ENCODE results near the gene AKAP13. TPM values are rescaled to one million over a fixed set of nuclear protein-coding genes. Genes with fewer than 3 reads are reported as not detected.
A peak's percentile ranks its signal among the peaks of the same experiment; 100 is the strongest.

The AKAP13 gene
- total and polyA plus RNA-seq, 2 of the 8 experiments (the other 6 are each of a cell fraction or from before 2014, with no cell fraction given), result 14.0 to 46.2 TPM

GRCh38 chr15:85723960-85724945 is 343.9 kb downstream of the AKAP13 start:
- no peak overlapping the region for H2BK5ac ChIP-seq (ENCODE audit: low read depth, low read length)
- H2BK12ac ChIP-seq (ENCODE audit: low read depth, low read length), result no peak overlapping the region
- no peak overlapping the region for H3K27ac ChIP-seq (ENCODE audit: low read depth, low read length)
- no peak overlapping the region for H3K23ac ChIP-seq (ENCODE audit: insufficient read length)
- H3K23me2 ChIP-seq (ENCODE audit: low read depth, low read length), result no peaks in the 10 kb centered on the region
- no peak overlapping the region for H2AK5ac ChIP-seq (ENCODE audit: low read depth, low read length)
- no peaks in the 10 kb centered on the region for H3K4me1 ChIP-seq (replicated peaks in 1 of 4; ENCODE audit: control insufficient read depth in 3 of 4, insufficient read depth in 4 of 4, low read length in 3 of 4)
- H3K36me3 ChIP-seq (ENCODE audit: control insufficient read depth in 2 of 4, insufficient read depth in 4 of 4, low read length in 3 of 4), result peaks cover 2 to 51% (median 30%) of the 10 kb centered on the region in 4 experiments; a peak in 7 of 8 replicates
- no peak overlapping the region for H4K5ac ChIP-seq (ENCODE audit: insufficient read length, low read depth, low read length)
- H3K27me3 ChIP-seq (replicated peaks in 1 of 4; ENCODE audit: control insufficient read depth in 3 of 4, extremely low read depth in 1 of 4, insufficient read depth in 3 of 4, low read length in 3 of 4), result no peaks in the 10 kb centered on the region
- no peak overlapping the region for H2BK20ac ChIP-seq (ENCODE audit: low read length)
- peak overlapping the region in 1 of 4 experiments; percentile 8; a peak in 1 of 7 replicates for H3K9ac ChIP-seq (replicated peaks in 1 of 4; ENCODE audit: extremely low read depth in 1 of 4, low read depth in 3 of 4, low read length in 3 of 4)
- no peak overlapping the region for H3K4ac ChIP-seq (replicated peaks; ENCODE audit: insufficient read length, low read depth, low read length)
- ChIA-PET POLR2A (ENCODE audit: partially characterized antibody) (no interaction called here), CTCF (ENCODE audit: partially characterized antibody) (interaction anchor here (0.8 to 1.2 kb wide), 6 partner anchors 8 to 116 kb away, joined by 3 to 4 read pairs (median 3); no protein-coding TSS in a partner anchor)
- FAIRE-seq (no peak), DNase-seq (ENCODE audit: low read depth in 1 of 2, low spot score in 2 of 2) (no peak)
- H3K79me2 ChIP-seq (ENCODE audit: control insufficient read depth in 1 of 2, insufficient read depth in 2 of 2, low read length in 2 of 2), result no peaks in the 10 kb centered on the region
- H2BK120ac ChIP-seq (replicated peaks; ENCODE audit: low read depth, low read length), result no peak overlapping the region
- no peak overlapping the region for H3K4me3 ChIP-seq (ENCODE audit: extremely low read depth in 1 of 4, insufficient read depth in 2 of 4, low read depth in 3 of 4, low read length in 4 of 4)
- no peak overlapping the region for H3K56ac ChIP-seq (replicated peaks; ENCODE audit: insufficient read length, low read depth, low read length)
- no peak overlapping the region for H3K14ac ChIP-seq (ENCODE audit: insufficient read length)
- no peak overlapping the region for H3K4me2 ChIP-seq (ENCODE audit: insufficient read depth in 1 of 2, low read depth in 2 of 2, low read length in 2 of 2)
- WGBS, 2 experiments (ENCODE audit: extremely low coverage in 1 of 2, insufficient coverage in 1 of 2, insufficient read length in 1 of 2, insufficient replicate concordance in 2 of 2, low coverage in 1 of 2, low lambda C conversion rate in 2 of 2, missing lambda C conversion rate in 1 of 2), result 72% methylated on average over 10 of the region's 10 CpGs; no CpG with 5 or more reads in 1 of the 2 experiments
- no peaks in the 10 kb centered on the region for H3K9me3 ChIP-seq (ENCODE audit: insufficient read depth in 2 of 2, low read depth in 1 of 2, low read length in 1 of 2)
- H2AFZ ChIP-seq (ENCODE audit: low read length), result no peak overlapping the region
- no peaks in the 10 kb centered on the region for H4K20me1 ChIP-seq (replicated peaks in 1 of 2; ENCODE audit: control insufficient read depth in 1 of 2, insufficient read depth in 2 of 2, low read length in 2 of 2)
- H3K18ac ChIP-seq (ENCODE audit: extremely low read depth, low read length), result no peak overlapping the region
- no peak overlapping the region for H4K8ac ChIP-seq (ENCODE audit: extremely low read depth, insufficient read depth, low read length)
- no peak overlapping the region for H2BK15ac ChIP-seq (ENCODE audit: low read length)
- H3K79me1 ChIP-seq (ENCODE audit: low read depth, low read length), result no peaks in the 10 kb centered on the region
- H4K91ac ChIP-seq (replicated peaks; ENCODE audit: insufficient read length, low read length), result no peak overlapping the region
- TF ChIP-seq CBX8 (IDR thresholded peaks at IDR 0.05; ENCODE audit: borderline replicate concordance, low read depth, low read length), result no peak
- no peak for TF ChIP-seq NANOG (IDR thresholded peaks at IDR 0.05; ENCODE audit: insufficient read depth, low read depth, low read length, poor library complexity, severe bottlenecking)
- TF ChIP-seq ASH2L (IDR thresholded peaks at IDR 0.05; ENCODE audit: low read length), result no peak
- no peak for TF ChIP-seq GTF2F1 (IDR thresholded peaks at IDR 0.05; ENCODE audit: borderline replicate concordance, low read depth, low read length)
- TF ChIP-seq BACH1 (IDR thresholded peaks at IDR 0.05; ENCODE audit: low read length), result no peak
- no peak for TF ChIP-seq TCF12 (IDR thresholded peaks at IDR 0.05; ENCODE audit: low read depth, low read length)
- TF ChIP-seq GABPA (IDR thresholded peaks at IDR 0.05; ENCODE audit: borderline replicate concordance, insufficient read depth, low read length), result no peak
- no peak for TF ChIP-seq CTBP2 (IDR thresholded peaks at IDR 0.05; ENCODE audit: borderline replicate concordance, insufficient read depth, insufficient read length, low read length)
- no peak for TF ChIP-seq EP300 (IDR thresholded peaks at IDR 0.05; ENCODE audit: borderline replicate concordance in 1 of 2, low read depth in 2 of 2, low read length in 2 of 2)
- TF ChIP-seq HDAC2 (IDR thresholded peaks at IDR 0.05; ENCODE audit: borderline replicate concordance in 1 of 2, low read depth in 2 of 2, low read length in 2 of 2), result no peak
- TF ChIP-seq KDM4A (IDR thresholded peaks at IDR 0.05; ENCODE audit: low read depth, low read length, severe bottlenecking), result no peak

Data from H1 (cell line).